ENCODE measurements around the gene GINM1. TPM values are rescaled to one million over a fixed set of nuclear protein-coding genes. Genes with fewer than 3 reads are reported as not detected.

The GINM1 gene
- total and polyA plus RNA-seq, 9 of the 15 experiments (the other 6 are each of a cell fraction or from before 2014, with no cell fraction given) = 5.0 to 19.3 (median 14.2) TPM

DNA sequence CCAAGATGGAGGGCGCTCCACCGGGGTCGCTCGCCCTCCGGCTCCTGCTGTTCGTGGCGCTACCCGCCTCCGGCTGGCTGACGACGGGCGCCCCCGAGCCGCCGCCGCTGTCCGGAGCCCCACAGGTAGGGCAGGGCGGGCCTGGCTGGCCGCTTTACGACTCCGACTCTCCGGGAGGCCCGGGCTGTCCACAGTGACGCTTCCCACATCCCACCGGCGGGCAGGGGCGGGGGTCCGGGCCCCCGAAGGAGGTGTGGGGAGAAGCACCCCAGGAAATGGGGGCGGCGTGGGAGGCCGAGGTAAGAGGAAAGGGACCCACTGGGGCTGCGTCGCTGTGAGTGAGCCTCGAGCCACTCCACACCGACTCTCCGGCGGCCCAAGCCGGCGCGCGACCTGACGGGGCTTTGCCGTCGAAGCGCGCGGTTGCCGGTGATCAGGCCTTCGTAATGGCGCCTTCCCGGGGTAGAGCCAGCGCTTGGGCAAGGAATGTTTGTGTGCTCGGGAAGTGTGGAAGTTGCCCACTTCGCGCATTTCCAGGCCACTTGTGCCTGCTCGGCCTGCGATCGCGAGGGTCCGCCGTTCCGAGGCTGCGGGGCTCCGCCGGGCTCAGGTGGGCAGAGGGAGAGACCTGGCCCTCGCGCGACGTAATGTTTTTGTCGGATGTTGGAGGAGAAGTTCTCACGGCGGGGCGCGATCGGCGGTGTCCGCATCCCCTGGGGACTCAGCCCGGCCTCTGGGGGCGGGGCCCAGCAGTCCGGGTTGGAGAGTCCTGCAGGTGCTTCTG, 427 bp downstream of the GINM1 start (continued):
- TF ChIP-seq MAFF (IDR thresholded peaks at IDR 0.05; ENCODE audit: low read length) = no peak
- TF ChIP-seq, protein P1, sequence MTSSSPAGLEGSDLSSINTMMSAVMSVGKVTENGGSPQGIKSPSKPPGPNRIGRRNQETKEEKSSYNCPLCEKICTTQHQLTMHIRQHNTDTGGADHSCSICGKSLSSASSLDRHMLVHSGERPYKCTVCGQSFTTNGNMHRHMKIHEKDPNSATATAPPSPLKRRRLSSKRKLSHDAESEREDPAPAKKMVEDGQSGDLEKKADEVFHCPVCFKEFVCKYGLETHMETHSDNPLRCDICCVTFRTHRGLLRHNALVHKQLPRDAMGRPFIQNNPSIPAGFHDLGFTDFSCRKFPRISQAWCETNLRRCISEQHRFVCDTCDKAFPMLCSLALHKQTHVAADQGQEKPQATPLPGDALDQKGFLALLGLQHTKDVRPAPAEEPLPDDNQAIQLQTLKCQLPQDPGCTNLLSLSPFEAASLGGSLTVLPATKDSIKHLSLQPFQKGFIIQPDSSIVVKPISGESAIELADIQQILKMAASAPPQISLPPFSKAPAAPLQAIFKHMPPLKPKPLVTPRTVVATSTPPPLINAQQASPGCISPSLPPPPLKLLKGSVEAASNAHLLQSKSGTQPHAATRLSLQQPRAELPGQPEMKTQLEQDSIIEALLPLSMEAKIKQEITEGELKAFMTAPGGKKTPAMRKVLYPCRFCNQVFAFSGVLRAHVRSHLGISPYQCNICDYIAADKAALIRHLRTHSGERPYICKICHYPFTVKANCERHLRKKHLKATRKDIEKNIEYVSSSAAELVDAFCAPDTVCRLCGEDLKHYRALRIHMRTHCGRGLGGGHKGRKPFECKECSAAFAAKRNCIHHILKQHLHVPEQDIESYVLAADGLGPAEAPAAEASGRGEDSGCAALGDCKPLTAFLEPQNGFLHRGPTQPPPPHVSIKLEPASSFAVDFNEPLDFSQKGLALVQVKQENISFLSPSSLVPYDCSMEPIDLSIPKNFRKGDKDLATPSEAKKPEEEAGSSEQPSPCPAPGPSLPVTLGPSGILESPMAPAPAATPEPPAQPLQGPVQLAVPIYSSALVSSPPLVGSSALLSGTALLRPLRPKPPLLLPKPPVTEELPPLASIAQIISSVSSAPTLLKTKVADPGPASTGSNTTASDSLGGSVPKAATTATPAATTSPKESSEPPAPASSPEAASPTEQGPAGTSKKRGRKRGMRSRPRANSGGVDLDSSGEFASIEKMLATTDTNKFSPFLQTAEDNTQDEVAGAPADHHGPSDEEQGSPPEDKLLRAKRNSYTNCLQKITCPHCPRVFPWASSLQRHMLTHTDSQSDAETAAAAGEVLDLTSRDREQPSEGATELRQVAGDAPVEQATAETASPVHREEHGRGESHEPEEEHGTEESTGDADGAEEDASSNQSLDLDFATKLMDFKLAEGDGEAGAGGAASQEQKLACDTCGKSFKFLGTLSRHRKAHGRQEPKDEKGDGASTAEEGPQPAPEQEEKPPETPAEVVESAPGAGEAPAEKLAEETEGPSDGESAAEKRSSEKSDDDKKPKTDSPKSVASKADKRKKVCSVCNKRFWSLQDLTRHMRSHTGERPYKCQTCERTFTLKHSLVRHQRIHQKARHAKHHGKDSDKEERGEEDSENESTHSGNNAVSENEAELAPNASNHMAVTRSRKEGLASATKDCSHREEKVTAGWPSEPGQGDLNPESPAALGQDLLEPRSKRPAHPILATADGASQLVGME (CRISPR knock-in tag; IDR thresholded peaks at IDR 0.05) = 0 out of 2 replicates have a peak, but pooled peaks have one; percentile 27
- no peak for TF ChIP-seq SMARCE1 (IDR thresholded peaks at IDR 0.05)
- TF ChIP-seq SMARCC2 (IDR thresholded peaks at IDR 0.05; ENCODE audit: low read depth) = no peak; the same call in 1 of the 2 replicates
- TF ChIP-seq TCF7L2 (IDR thresholded peaks at IDR 0.05; ENCODE audit: low read depth, low read length) = no peak
- TF ChIP-seq RBM17 (IDR thresholded peaks at IDR 0.05; ENCODE audit: borderline replicate concordance, low read depth, low read length) = no peak
- TF ChIP-seq PHB (CRISPR knock-in tag; IDR thresholded peaks at IDR 0.05) = 0 out of 2 replicates have a peak, but pooled peaks have one; percentile 75
- TF ChIP-seq, protein P2, sequence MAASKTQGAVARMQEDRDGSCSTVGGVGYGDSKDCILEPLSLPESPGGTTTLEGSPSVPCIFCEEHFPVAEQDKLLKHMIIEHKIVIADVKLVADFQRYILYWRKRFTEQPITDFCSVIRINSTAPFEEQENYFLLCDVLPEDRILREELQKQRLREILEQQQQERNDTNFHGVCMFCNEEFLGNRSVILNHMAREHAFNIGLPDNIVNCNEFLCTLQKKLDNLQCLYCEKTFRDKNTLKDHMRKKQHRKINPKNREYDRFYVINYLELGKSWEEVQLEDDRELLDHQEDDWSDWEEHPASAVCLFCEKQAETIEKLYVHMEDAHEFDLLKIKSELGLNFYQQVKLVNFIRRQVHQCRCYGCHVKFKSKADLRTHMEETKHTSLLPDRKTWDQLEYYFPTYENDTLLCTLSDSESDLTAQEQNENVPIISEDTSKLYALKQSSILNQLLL (CRISPR knock-in tag; IDR thresholded peaks at IDR 0.05; ENCODE audit: borderline replicate concordance) = no peak
- TF ChIP-seq POU5F1 (IDR thresholded peaks at IDR 0.05; ENCODE audit: borderline replicate concordance, low read depth, low read length, partially characterized antibody) = no peak

Data from K562 (cell line).